Activated CD4-positive, CD25-positive, alpha-beta regulatory T cell treated with anti-CD3 and anti-CD28 coated beads, Interleukin-2, amount 50 U/mL, for 72 hours (primary cell): ENCODE data around the gene ADGRD1.

Source experiments
- DNase-seq: peaks from one replicate; pipeline ENCODE4 v3.0.0; 2021

ADGRD1 gene

DNA sequence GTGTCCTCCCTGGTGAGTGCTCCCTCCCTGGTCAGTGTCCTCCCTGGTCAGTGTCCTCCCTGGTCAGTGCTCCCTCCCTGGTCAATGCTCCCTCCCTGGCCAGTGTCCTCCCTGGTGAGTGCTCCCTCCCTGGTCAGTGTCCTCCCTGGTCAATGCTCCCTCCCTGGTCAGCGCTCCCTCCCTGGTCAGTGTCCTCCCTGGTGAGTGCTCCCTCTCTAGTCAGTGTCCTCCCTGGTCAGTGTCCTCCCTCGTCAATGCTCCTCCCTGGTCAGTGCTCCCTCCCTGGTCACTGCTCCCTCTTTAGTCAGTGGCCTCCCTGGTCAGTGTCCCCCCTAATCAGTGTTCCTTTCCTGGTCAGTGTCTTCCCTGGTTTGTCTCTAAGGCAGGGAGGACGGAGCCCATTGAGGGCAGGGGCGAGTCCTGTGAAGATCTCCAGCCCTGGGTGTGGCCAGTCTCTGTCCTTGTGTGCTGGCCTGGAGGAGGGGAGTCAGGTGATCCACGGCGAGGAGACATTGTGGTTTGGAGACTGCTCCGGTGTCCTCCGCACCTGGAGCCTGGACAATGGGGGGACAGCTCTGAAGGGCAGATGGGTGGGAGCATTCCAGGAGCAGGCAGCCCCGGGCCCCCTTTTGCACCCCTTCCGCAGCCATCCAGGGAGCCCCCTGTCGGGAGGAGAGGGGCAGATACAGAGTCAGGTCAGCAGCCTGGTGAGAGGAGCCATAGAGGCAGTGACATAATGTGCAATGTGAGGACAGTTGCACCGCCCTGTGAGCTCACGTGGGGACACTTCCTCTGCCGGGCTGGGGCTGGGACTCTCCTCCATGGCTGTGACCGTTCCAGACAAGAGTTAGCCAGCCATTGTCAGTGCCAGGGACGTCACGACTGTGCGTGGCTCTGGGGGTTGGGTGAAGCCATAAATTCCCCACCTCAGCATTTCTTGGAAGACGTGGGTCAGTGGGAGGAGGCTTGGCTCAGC is 93.4 kb downstream of the ADGRD1 start:
- no peak for DNase-seq

GRCh38 chr12:131047789-131048610 is 94.3 kb downstream of the ADGRD1 start:
- DNase-seq, result no peak

DNA sequence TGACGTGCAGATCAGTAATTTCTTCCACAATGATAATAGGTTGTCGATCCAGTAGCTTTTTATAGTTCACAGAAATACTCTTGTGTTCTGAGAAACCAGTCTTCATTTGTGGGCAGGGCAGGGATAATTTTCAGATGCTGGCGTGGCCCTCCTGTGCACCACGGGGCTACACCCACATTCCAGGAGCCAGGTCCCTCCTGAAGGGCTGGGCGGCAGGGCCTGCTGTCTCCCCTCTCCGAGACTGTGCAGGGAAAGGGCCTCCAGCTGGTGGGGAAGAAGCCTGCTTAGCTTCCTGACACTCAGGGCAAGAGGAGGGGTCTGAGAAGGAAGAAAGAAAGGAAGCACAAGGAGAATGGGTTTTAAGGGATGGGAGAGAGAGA is 94.9 kb downstream of the ADGRD1 start:
- DNase-seq, result no peak

GRCh38 chr12:131049002-131049401 is 95.3 kb downstream of the ADGRD1 start:
- no peak for DNase-seq

DNA sequence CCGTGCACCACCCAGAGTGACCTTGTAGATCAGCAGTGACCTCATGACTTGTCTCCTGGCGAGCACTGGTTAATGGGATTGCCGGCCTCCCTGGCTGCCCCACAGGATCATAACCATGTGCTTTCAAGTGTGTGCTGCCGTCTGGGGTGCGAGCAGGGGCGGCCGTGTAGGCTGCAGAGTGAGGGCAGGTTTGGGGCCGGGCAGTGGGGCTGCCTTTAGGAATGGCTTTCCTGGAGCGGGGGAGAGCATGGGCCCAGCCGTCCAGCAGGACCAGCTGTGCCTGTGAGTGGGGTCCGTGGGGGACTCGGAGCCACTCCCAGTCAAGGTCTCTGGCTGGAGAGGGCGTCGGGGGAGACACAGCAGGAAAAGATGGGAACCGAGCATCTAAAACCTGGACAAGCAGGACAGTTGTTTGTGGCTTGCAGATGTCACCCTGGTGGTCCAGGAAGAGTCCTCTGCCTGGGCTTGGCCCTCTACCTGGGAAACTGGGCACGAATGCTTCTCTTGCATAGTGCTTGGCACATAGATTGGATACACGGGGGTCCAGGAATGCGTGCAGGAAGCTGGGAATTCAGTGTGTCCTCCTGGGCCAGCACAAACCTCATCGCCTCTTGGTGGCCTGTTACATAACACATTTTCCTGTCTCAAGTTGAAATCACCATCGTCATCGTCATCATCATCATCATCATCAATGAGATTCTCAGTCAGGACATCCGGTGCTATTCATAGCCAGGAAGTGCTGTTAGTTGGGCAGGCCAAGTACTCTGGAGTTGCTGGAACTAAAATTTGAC is 96.0 kb downstream of the ADGRD1 start:
- no peak for DNase-seq

- no peak for DNase-seq
These were observed 96.9 kb downstream of the ADGRD1 start for GRCh38 chr12:131050463-131051154.

DNA sequence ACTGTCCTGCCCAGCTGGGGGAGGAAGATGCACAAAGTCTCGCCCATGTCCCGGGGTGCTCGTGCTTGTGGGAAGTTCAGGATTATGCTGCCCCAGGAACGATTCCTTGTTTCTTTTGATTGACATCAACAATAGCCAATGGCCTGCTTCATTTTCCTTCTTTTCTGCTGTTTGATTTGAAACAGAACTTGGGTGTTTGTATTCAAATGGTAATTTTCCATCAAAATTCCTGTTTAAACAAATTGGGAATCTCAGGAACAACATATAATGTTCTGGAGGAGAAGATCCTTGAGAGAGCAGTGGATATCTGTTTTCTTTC is 97.4 kb downstream of the ADGRD1 start:
- no peak for DNase-seq

GRCh38 chr12:131052063-131052781 is 98.5 kb downstream of the ADGRD1 start:
- no peak for DNase-seq

DNA sequence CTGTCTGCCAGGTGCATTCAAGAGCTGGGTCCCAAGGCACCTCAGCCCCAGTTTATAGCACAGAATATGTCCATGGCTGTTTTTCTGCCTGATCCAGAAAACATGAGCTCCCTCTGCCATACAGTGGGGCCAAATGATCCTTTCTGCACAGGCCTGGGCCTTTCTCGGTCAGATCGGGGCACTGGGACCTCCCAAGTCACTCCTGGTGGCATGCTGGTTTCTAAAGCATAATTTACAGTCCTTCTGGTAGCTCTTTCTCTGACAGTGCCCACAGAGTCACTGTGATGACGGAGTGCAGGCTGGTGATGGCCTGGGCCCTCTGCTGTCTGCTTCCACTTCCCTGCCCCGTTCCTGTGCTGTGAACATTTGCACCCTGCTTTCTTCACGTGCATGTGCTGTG is 99.2 kb downstream of the ADGRD1 start:
- DNase-seq, result no peak

DNA sequence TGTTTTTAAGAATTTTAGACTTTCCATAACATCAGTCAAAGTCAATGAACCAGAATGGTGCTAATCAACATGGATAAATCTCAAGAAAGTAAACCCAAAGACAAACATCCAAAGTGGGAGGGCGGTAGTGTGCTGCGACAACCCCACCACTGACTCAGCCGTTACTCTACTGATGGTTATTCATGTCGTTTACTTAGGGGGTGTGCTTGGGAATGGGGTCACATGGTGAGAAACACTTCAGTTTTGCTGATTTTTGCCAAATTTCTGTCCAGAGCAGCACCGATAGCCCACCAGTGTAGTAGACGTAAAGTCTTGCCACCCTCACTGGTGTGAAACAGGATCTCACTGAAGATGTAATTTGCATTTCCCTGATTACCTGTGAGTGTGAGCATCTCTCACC is 99.9 kb downstream of the ADGRD1 start:
- DNase-seq, result no peak

GRCh38 chr12:131054345-131055092 is 100.8 kb downstream of the ADGRD1 start:
- DNase-seq, result no peak

DNA sequence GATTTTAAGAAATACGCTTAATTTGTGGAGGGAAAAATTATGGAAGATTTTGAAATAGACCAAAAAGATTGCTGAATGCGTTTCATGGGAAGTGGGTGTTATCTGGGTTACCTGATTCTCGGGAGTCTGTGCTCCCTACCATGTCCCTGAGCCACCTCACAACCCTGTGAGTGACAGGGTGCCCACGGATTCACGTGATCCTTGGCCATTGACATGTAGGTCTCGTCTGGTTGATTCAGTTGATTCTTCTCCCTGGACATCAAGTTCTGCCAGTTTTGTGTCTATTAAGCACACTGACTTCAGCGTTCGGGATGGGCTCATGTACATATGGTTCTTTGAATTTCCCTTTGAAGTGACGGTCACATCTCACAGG is 101.4 kb downstream of the ADGRD1 start:
- no peak for DNase-seq

DNA sequence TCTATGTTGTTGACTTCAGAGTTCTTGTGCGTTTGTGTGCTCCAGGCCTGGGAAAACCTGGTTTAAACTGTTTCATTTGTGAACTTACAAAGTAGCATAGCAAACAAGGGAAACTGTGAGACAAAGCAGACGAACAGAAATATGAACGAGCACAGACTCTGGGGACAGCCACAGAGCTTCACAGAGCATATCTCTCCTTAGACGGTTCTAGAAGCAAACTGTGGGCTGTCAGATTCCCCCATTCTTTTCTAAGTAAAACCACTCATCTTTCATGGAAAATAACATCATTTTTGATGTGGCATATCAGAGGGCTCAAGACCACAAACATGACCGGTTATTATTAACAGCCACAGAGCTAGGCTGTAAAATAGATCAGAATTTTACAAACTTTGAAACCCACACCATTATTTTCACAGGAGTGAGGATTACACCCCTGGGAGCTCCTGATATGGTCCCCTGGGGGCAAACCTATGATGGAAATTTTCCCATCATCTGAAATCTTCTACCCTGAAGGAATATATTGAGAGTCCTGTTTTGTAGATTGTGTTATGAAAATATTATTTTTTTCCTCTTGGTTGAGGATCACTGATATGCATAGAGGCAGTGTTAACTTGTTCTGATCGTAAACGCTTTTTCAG is 102.0 kb downstream of the ADGRD1 start:
- DNase-seq, result no peak

GRCh38 chr12:131056626-131057025 is 102.9 kb downstream of the ADGRD1 start:
- no peak for DNase-seq

DNA sequence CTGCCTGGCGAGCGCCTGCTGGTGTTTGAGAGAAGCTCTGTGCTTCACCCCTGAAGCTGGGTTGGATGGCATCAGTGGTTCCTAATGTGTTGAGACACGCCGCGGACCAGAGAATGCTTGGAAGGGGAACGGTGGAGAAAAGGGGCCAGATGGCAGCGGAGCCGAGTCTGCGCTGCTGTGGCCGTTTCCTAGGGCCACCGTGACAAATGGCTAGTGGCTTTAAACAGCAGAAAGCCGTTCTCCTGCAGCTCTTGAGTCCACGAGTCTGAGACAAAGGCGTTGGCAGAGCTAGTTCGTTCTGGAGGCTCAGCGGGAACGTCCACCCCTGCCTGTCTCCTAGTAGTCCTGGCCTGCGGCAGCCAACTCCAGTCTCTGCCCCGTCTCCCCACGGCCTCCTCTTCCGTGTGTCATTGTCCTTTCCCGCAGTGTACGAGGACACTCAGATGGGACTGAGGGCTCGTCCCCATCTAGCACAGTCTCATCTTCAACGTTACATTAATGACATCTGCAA is 103.6 kb downstream of the ADGRD1 start:
- DNase-seq, result no peak

DNA sequence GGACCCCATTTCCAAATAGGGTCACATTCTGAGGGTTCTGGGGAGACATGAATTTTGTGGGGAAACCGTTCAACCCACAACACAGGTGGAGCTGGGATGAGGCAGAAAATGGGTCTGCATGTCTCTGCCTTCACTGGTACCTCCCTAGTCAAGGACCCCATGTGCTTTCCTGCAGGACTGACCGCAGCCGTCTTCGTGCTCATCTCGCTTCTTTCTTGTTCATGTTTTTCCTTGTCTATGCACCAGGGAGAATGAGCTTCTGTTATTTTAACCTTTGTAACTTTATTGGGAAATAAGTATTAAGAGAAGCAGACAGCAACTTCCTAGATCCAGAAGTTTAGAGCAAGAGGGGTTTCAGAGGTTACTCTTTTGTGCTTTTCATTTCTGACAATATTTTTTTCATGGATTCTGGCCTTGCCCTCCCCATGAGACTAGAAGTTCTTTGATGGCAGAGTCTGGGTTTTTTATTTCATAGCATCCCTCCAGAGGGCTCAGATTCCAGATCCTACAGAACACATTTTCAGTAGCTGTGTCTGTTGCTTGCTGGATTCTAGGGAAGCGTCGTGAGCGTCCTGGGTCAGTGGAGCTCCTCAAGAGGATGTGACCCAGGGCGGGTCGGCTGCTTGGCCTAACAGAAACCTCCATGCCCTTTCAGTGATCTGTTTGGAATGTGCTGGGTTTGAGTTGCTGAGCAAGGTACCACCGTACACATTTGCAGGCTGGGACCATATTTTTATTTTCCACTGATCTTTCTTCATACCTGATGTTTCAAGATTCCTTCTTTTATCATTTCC is 104.2 kb downstream of the ADGRD1 start:
- DNase-seq, result no peak

GRCh38 chr12:131058700-131059099 is 105.0 kb downstream of the ADGRD1 start:
- no peak for DNase-seq

DNA sequence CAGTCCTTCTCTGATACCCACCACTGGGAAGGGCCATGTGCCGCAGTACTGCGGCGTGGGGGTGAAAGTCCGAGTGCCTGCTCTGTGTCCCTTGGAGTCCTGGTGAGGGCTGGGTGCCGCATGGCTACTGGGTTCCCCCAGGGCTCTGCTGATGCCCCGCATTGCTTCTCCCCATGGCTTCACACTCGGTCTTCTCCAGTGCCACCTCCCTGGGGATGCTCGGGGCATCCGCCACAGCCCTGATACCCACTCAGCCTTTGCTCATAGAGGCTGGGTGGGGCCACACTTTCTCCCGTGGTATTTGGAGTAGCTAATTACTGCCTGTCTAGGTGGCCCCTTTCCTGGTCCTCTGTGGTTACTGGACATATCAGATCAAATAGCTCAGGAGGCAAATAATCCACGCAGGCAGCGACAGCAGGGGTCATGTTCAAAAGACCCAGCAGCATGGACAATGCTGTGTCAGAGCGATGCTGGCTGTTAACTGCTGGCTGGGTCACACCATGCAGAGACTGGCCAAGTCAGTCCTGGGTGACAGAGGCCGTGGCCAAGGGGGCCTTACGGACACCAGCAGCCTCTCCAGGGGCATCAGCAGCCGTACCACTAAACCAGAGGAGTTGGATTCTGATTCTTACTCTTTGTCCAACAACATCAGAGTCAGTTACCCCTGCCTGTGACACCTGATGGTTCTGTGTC is 106.5 kb downstream of the ADGRD1 start:
- no peak for DNase-seq
